Peyer's patch (tissue), 4 donors: ENCODE data around the gene RAPGEF3. TPM values are rescaled to one million over a fixed set of nuclear protein-coding genes. Genes with fewer than 3 reads are reported as not detected.
A peak's percentile ranks its signal among the peaks of the same experiment; 100 is the strongest.

ENCODE experiments used
- DNase-seq, 3 donors: peaks; one replicate each; pipeline ENCODE4 v3.0.0-alpha.2; 2017 to 2019
- H3K27ac ChIP-seq, 4 donors: fragments of 200-600 bp; sonication (generic); one replicate each; pipeline ENCODE4 v1.5.1; 2016 to 2019
- H3K27me3 ChIP-seq, 2 donors: fragments of 200-600 bp; sonication (generic); one replicate each; pipeline ENCODE4 v1.5.1; 2019
- H3K36me3 ChIP-seq, 3 donors: fragments of 200-600 bp; sonication (generic); one replicate each; pipeline ENCODE4 v1.5.1; 2016 to 2019
- H3K4me1 ChIP-seq, 4 donors: fragments of 200-600 bp; sonication (generic); one replicate each; pipeline ENCODE4 v1.5.1; 2016 to 2019
- H3K4me3 ChIP-seq, 4 donors: fragments of 200-600 bp; sonication (generic); 1 replicate in 3 of 4; 2 replicates in 1 of 4; pipeline ENCODE4 v1.5.1; 2016 to 2019; ENCODE audit warnings: mild to moderate bottlenecking in 1 of 4
- H3K9me3 ChIP-seq, 4 donors: fragments of 200-600 bp; sonication (generic); one replicate each; pipeline ENCODE4 v1.5.1; 2016 to 2019; ENCODE audit warnings: mild to moderate bottlenecking in 1 of 4
- CTCF ChIP-seq, 6 experiments: fragments of 450-650 bp in 4 of 6; fragments of 200-600 bp in 2 of 6; sonication (generic) in 1 of 6; IDR thresholded peaks; one replicate each; pipeline ENCODE4 v1.5.1; 2017 to 2019; ENCODE audit warnings: antibody characterized with exemption in 6 of 6, mild to moderate bottlenecking in 3 of 6, moderate library complexity in 1 of 6
- POLR2A ChIP-seq, 2 donors: fragments of 450-650 bp; IDR thresholded peaks; one replicate each; pipeline ENCODE4 v1.5.1; 2017; ENCODE audit warnings: antibody characterized with exemption in 2 of 2, mild to moderate bottlenecking in 2 of 2, moderate library complexity in 2 of 2
- total RNA-seq, 4 donors: library from RNA; depleted of rRNA; stranded (reverse); fragments of >200 nt; gene quantifications; one replicate each; pipeline ENCODE4 v1.1.0, GENCODE V29; 2016

RAPGEF3 gene
- total RNA-seq, 4 donors from 2014 or later = 4.9 to 33.0 (median 16.9) TPM

DNA sequence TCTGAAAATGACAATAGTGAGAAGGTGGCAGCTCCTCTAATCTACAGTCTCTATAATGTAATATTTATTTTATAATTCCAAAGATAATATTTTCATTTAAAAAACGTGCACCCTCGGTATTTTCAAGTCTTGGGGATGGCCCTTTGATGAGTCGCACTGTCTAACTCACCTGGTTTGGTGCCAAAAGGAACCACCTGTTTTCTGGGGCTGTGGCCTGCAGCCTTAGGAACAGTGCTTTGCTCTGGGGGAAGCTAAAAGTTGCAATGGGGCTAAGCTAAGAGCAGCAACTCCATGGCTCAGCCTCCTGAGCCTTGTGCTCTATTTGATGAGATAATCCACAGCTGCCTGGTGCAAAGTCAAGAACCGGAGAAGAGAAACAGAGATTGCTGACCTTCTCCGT lies 27.0 kb downstream of the RAPGEF3 start:
- H3K27me3 ChIP-seq = no peaks in the 10 kb centered on the region
- peaks cover 0 to 20% (median 4%) of the 10 kb centered on the region in 4 donors for H3K4me1 ChIP-seq
- peak in 1 of 3 donors; percentile 15 for DNase-seq
- no peaks in the 10 kb centered on the region for H3K9me3 ChIP-seq
- H3K36me3 ChIP-seq = no peaks in the 10 kb centered on the region
- no peak overlapping the region for H3K4me3 ChIP-seq
- no peak overlapping the region for H3K27ac ChIP-seq
- TF ChIP-seq CTCF (IDR thresholded peaks at IDR 0.05) (no peak), POLR2A (IDR thresholded peaks at IDR 0.05) (no peak)

GRCh38 chr12:47730341-47730744 lies 28.3 kb downstream of the RAPGEF3 start:
- TF ChIP-seq POLR2A (IDR thresholded peaks at IDR 0.05) (no peak), CTCF (IDR thresholded peaks at IDR 0.05) (no peak)
- no peaks in the 10 kb centered on the region for H3K27me3 ChIP-seq
- no peaks in the 10 kb centered on the region for H3K36me3 ChIP-seq
- no peaks in the 10 kb centered on the region for H3K9me3 ChIP-seq
- H3K27ac ChIP-seq = no peak overlapping the region
- H3K4me1 ChIP-seq = peaks cover 0 to 6% (median 0%) of the 10 kb centered on the region in 4 donors
- peak in 1 of 3 donors; percentile 15 for DNase-seq
- no peak overlapping the region for H3K4me3 ChIP-seq

- Histone ChIP-seq H3K4me1 (no peaks in the 10 kb centered on the region), H3K36me3 (no peaks in the 10 kb centered on the region), H3K27ac (no peak overlapping the region), H3K27me3 (no peaks in the 10 kb centered on the region), H3K9me3 (no peaks in the 10 kb centered on the region), H3K4me3 (no peak overlapping the region)
- no peak for TF ChIP-seq POLR2A (IDR thresholded peaks at IDR 0.05)
- TF ChIP-seq CTCF (IDR thresholded peaks at IDR 0.05) = no peak
- DNase-seq = peak in 1 of 3 donors; percentile 24
These were observed 29.4 kb downstream of the RAPGEF3 start for GRCh38 chr12:47729233-47729632.

GRCh38 chr12:47725893-47726292 lies 32.8 kb downstream of the RAPGEF3 start:
- Histone ChIP-seq H3K36me3 (peaks cover 0 to 7% (median 0%) of the 10 kb centered on the region in 3 donors), H3K9me3 (no peaks in the 10 kb centered on the region), H3K27me3 (no peaks in the 10 kb centered on the region), H3K4me3 (no peak overlapping the region), H3K27ac (no peak overlapping the region), H3K4me1 (no peaks in the 10 kb centered on the region)
- DNase-seq = peak in 1 of 3 donors; percentile 8
- no peak for TF ChIP-seq CTCF (IDR thresholded peaks at IDR 0.05)
- TF ChIP-seq POLR2A (IDR thresholded peaks at IDR 0.05) = no peak

DNA sequence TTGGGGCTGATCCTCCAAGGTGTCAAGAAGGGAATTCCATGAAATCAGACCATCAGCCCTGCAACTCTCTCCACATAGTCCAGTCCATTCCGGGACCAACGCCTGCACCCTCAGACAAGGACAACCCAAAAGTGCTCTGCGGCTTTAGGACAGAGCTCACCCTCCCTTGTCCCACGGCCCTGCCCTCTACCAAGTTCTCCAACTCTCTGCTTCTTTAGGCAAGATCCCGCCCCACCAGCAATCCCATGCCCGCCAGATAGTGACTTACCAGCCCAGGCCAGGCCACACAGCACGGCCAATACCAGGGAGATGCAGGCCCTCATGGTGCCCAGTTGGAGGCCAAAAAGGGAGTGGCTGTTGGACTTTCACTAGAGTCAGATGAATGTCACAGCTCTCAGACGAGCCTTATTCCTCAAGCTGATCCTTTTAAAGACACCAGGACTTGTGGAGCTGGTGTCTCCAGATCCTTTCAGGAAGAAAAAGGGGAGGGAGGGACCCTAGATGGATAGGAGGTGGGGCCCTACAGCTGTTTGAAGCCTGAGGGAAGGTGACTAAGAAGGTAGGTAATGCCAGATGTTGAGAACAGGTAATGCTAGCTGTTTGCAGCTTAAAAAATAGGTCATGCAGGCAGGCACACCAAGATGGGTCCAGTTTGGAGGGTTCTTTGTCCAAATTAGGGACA lies 33.4 kb downstream of the RAPGEF3 start, which contains the start of gene ENDOU:
ENDOU (minus strand) TSS at position 400 of the 682 bp plus-strand sequence; CDS start at position 323, 77 bp downstream.
- H3K4me1 ChIP-seq = no peaks in the 10 kb centered on the region

More for the DNA sequence above, 33.4 kb downstream of the RAPGEF3 start, which contains the start of gene ENDOU:
- H3K27me3 ChIP-seq = no peaks in the 10 kb centered on the region
- TF ChIP-seq CTCF (IDR thresholded peaks at IDR 0.05) (no peak), POLR2A (IDR thresholded peaks at IDR 0.05) (no peak)
- peak in 2 of 3 donors; percentile 18 to 22 for DNase-seq
- no peak within 1 kb of the TSS for H3K4me3 ChIP-seq
- no peak within 1 kb of the TSS for H3K27ac ChIP-seq
- peaks cover 0 to 12% (median 0%) of the 10 kb centered on the region in 3 donors for H3K36me3 ChIP-seq
- no peaks in the 10 kb centered on the region for H3K9me3 ChIP-seq
